Sigmoid colon (tissue), 4 donors: Measurements from ENCODE around the gene IL16.
"Not testable (repeated sequence)": the region's sequence is repeated elsewhere in the genome, so short reads cannot be mapped to it uniquely, and the experiment has no call there.

Source experiments
- CTCF ChIP-seq, 4 experiments: fragments of 450-650 bp in 3 of 4; fragments of 200-600 bp in 1 of 4; IDR thresholded peaks; one replicate each; pipeline ENCODE4 v1.5.1; 2016 to 2019; ENCODE audit warnings: antibody characterized with exemption in 4 of 4, mild to moderate bottlenecking in 3 of 4, moderate library complexity in 2 of 4
- EP300 ChIP-seq, 4 donors: sonication (generic); formaldehyde crosslinking; IDR thresholded peaks; one replicate each; pipeline ENCODE4 v1.6.1; 2017; ENCODE audit warnings: antibody characterized with exemption in 4 of 4
- POLR2A ChIP-seq, 2 donors: fragments of 450-650 bp; IDR thresholded peaks; one replicate each; pipeline ENCODE4 v1.6.1; 2016; ENCODE audit warnings: antibody characterized with exemption in 2 of 2, mild to moderate bottlenecking in 2 of 2, moderate library complexity in 2 of 2

GRCh38 chr15:81158561-81158960 lies 38.1 kb upstream of the IL16 start:
- TF ChIP-seq CTCF, POLR2A, EP300 (IDR thresholded peaks at IDR 0.05): not testable (repeated sequence)
